Neural progenitor cell (in vitro differentiated cells): ENCODE data around the gene HOGA1. TPM values are rescaled to one million over a fixed set of nuclear protein-coding genes. Genes with fewer than 3 reads are reported as not detected.
"Not testable (repeated sequence)": the region's sequence is repeated elsewhere in the genome, so short reads cannot be mapped to it uniquely, and the experiment has no call there.

Source experiments
- DNase-seq: peaks from one replicate; pipeline ENCODE4 v3.0.0-alpha.2; 2016; ENCODE audit warnings: low spot score
- H2AFZ ChIP-seq: fragments of 200-600 bp; sonication (generic); replicated peaks from 2 replicates; pipeline ENCODE4 v1.6.1; 2016; ENCODE audit warnings: antibody characterized with exemption
- H3F3A ChIP-seq: fragments of 200-600 bp; sonication (generic); 2 replicates; pipeline ENCODE4 v1.6.1; 2016; ENCODE audit warnings: antibody characterized with exemption, low read depth
- H3K27ac ChIP-seq: fragments of 200-600 bp; sonication (generic); 2 replicates; pipeline ENCODE4 v1.5.1; 2016; ENCODE audit warnings: mild to moderate bottlenecking
- H3K27me3 ChIP-seq: fragments of 200-600 bp; sonication (generic); 2 replicates; pipeline ENCODE4 v1.6.1; 2016; ENCODE audit warnings: mild to moderate bottlenecking, moderate library complexity
- H3K36me3 ChIP-seq: fragments of 200-600 bp; sonication (generic); 2 replicates; pipeline ENCODE4 v1.5.1; 2016
- H3K4me1 ChIP-seq: fragments of 200-600 bp; sonication (generic); 2 replicates; pipeline ENCODE4 v1.6.1; 2016; ENCODE audit warnings: mixed run types
- H3K4me2 ChIP-seq: fragments of 200-600 bp; sonication (generic); 2 replicates; pipeline ENCODE4 v1.6.1; 2016
- H3K4me3 ChIP-seq: fragments of 200-600 bp; sonication (generic); 2 replicates; pipeline ENCODE4 v1.5.1; 2016
- H3K79me2 ChIP-seq: fragments of 200-600 bp; sonication (generic); 2 replicates; pipeline ENCODE4 v1.6.1; 2016; ENCODE audit warnings: low read depth
- H3K9ac ChIP-seq: fragments of 200-600 bp; sonication (generic); 2 replicates; pipeline ENCODE4 v1.6.1; 2016
- H3K9me3 ChIP-seq: fragments of 200-600 bp; sonication (generic); 2 replicates; pipeline ENCODE4 v1.5.1; 2016; ENCODE audit warnings: low read depth
- H4K20me1 ChIP-seq: fragments of 200-600 bp; sonication (generic); 2 replicates; pipeline ENCODE4 v1.6.1; 2016; ENCODE audit warnings: low read depth
- H3K27ac Mint-ChIP-seq: 3 replicates; pipeline ENCODE4 v1.8.0; 2021; ENCODE audit warnings: mixed read lengths
- H3K27me3 Mint-ChIP-seq: 2 replicates; pipeline ENCODE4 v1.8.0; 2022; ENCODE audit warnings: low read depth, mild to moderate bottlenecking, inconsistent platforms, moderate library complexity, mixed read lengths; ENCODE audit not compliant: insufficient read depth
- H3K36me3 Mint-ChIP-seq: 3 replicates; pipeline ENCODE4 v1.8.0; 2021; ENCODE audit warnings: mixed read lengths
- H3K4me1 Mint-ChIP-seq: 3 replicates; pipeline ENCODE4 v1.8.0; 2021; ENCODE audit warnings: mixed read lengths
- H3K4me3 Mint-ChIP-seq: 3 replicates; pipeline ENCODE4 v1.8.0; 2021; ENCODE audit warnings: mild to moderate bottlenecking, moderate library complexity, mixed read lengths
- H3K9me3 Mint-ChIP-seq: 3 replicates; pipeline ENCODE4 v1.8.0; 2020; ENCODE audit warnings: mixed read lengths
- CTCF ChIP-seq: fragments of 200-600 bp; sonication (generic); IDR thresholded peaks from 2 replicates; pipeline ENCODE4 v1.5.1; 2017; ENCODE audit warnings: antibody characterized with exemption, mild to moderate bottlenecking
- EZH2 ChIP-seq: fragments of 200-600 bp; sonication (generic); IDR thresholded peaks from 2 replicates; pipeline ENCODE4 v1.6.1; 2017; ENCODE audit warnings: antibody characterized with exemption, mild to moderate bottlenecking, moderate library complexity
- EZH2phosphoT487 ChIP-seq: fragments of 200-600 bp; sonication (generic); IDR thresholded peaks from 2 replicates; pipeline ENCODE4 v1.6.1; 2017; ENCODE audit warnings: antibody characterized with exemption
- total RNA-seq: library from RNA; depleted of rRNA; stranded (reverse); fragments of >200 nt; gene quantifications from 2 replicates; pipeline ENCODE4 v1.2.3, GENCODE V29; 2015; ENCODE audit warnings: low replicate concordance

The HOGA1 gene
- total RNA-seq, 1 donor from 2014 or later: 0.17 TPM

DNA sequence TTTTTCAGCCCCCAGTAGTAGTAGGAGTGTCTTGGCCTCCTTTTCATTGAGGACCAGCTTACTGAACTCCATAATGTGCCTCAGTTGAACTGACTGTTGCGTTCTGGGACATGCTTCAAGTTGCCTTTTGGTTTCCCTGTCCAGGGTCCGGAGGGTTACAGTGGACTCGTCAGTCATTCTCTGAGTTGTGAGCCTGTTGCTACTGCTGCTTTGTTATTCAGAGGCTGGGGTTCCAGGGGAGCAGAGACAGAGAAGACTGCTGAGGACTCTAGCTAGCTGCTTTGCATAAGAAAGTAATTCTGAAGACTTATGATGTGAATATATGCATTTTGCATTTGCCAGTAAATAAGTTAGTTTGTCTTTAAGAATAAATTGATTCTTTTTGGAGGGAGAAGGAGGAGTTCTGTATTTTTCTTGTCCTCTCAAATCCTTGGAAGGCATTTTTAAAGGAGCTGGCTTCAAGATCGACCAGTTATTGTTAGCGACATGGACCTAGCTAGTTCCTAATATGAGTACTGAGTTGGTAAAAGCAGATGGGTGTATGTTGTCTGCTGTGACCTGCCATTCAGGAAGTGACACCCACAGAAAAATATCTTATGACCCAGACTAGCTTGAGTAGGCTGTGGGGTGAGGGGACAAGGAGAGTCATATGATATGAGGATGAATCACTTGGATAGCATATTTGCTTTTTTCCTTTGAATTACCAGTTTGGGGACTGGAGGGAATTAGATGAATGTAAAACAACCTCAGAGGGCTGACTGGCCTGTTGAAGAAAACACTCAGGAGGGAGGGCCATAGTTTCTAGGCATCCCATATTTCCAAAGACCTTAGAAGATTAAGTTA is 64.6 kb downstream of the HOGA1 start:
- Histone ChIP-seq H3K4me3 (no peak overlapping the region), H3K27me3 (no peaks in the 10 kb centered on the region), H3K4me2 (no peak overlapping the region), H4K20me1 (peaks cover 34% of the 10 kb centered on the region), H3K36me3 (peaks cover 7% of the 10 kb centered on the region), H3K4me1 (peaks cover 10% of the 10 kb centered on the region), H3K9ac (no peak overlapping the region), H2AFZ (no peak overlapping the region), H3K27ac (no peak overlapping the region), H3K9me3 (no peaks in the 10 kb centered on the region), H3K79me2 (peaks cover 59% of the 10 kb centered on the region), H3F3A (peaks cover 8% of the 10 kb centered on the region)
- Mint-ChIP-seq H3K4me3 (no peak overlapping the region), H3K27ac (no peak overlapping the region), H3K27me3 (peaks cover 2% of the 10 kb centered on the region), H3K36me3 (peaks cover 23% of the 10 kb centered on the region), H3K9me3 (no peaks in the 10 kb centered on the region), H3K4me1 (peaks cover 8% of the 10 kb centered on the region)
- DNase-seq: no peak
- no peak for TF ChIP-seq EZH2phosphoT487
- no peak for TF ChIP-seq CTCF
- TF ChIP-seq EZH2: no peak

- H2AFZ ChIP-seq, DNase-seq, H3K27me3 ChIP-seq, H3K4me3 ChIP-seq, H3K27ac Mint-ChIP-seq, H3K4me1 ChIP-seq, H3K27ac ChIP-seq, H3K9me3 ChIP-seq, H3K9ac ChIP-seq, H3K4me3 Mint-ChIP-seq, H3K27me3 Mint-ChIP-seq, H3F3A ChIP-seq, H3K4me2 ChIP-seq, H3K4me1 Mint-ChIP-seq, H3K36me3 ChIP-seq, H3K9me3 Mint-ChIP-seq: not testable (repeated sequence)
- peaks cover 34% of the 10 kb centered on the region for H4K20me1 ChIP-seq
- peaks cover 26% of the 10 kb centered on the region for H3K36me3 Mint-ChIP-seq
- peaks cover 55% of the 10 kb centered on the region for H3K79me2 ChIP-seq
These were observed 65.2 kb downstream of the HOGA1 start for GRCh38 chr10:97649405-97649750.

DNA sequence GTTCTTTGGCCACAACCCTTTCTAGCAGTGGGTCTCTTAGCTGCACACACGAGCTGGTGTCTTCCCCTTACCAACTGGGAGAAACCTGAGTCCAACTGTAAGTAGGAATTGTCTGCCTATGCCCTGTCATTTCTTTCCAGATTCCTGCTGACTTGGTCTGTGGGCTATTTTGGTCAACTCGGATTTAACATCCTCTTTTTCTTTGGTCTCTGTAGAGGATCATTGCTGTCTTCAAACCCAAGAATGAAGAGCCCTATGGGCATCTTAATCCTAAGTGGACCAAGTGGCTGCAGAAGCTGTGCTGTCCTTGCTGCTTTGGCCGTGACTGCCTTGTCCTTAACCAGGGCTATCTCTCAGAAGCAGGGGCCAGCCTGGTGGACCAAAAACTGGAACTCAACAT is 66.5 kb downstream of the HOGA1 start:
- Mint-ChIP-seq H3K27ac (no peak overlapping the region), H3K27me3 (no peaks in the 10 kb centered on the region), H3K9me3 (no peaks in the 10 kb centered on the region), H3K4me1 (peaks cover 8% of the 10 kb centered on the region), H3K4me3 (no peak overlapping the region), H3K36me3 (peaks cover 18% of the 10 kb centered on the region)
- H3K4me1 ChIP-seq: peaks cover 10% of the 10 kb centered on the region
- H3K4me3 ChIP-seq: no peak overlapping the region
- no peak for TF ChIP-seq EZH2phosphoT487
- no peak for TF ChIP-seq EZH2
- no peak for TF ChIP-seq CTCF
- H3K9me3 ChIP-seq: no peaks in the 10 kb centered on the region
- no peak for DNase-seq
- H3K27ac ChIP-seq: no peak overlapping the region
- peaks cover 7% of the 10 kb centered on the region for H3K36me3 ChIP-seq
- H3K9ac ChIP-seq: no peak overlapping the region
- peaks cover 45% of the 10 kb centered on the region for H3K79me2 ChIP-seq
- H2AFZ ChIP-seq: no peak overlapping the region
- no peak overlapping the region for H3K4me2 ChIP-seq
- H3F3A ChIP-seq: peaks cover 8% of the 10 kb centered on the region
- H4K20me1 ChIP-seq: peaks cover 29% of the 10 kb centered on the region
- H3K27me3 ChIP-seq: no peaks in the 10 kb centered on the region

DNA sequence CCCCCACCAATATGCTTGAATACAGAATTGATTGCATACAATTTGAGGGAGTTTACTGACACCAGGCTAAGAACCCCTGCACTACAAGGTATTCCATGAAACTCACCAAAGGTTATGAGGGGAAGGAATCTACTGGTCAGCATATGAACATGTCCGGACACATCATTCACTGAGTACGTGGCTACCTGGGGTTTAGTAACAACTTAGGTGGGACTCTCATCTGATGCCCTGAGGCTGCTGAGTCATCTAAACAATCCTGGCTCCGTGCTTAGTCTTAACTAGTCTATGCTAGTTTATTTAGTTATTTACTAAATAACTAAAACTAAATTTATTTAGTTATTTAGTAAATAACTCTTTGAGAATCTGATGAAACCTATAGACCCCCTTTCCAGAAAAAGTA is 67.6 kb downstream of the HOGA1 start:
- H3K9me3 ChIP-seq: no peaks in the 10 kb centered on the region
- no peak overlapping the region for H3K9ac ChIP-seq
- no peaks in the 10 kb centered on the region for H3K27me3 ChIP-seq
- H3K36me3 ChIP-seq: peaks cover 7% of the 10 kb centered on the region
- H3K27ac ChIP-seq: no peak overlapping the region
- no peaks in the 10 kb centered on the region for H3K27me3 Mint-ChIP-seq
- DNase-seq: no peak
- peaks cover 26% of the 10 kb centered on the region for H4K20me1 ChIP-seq
- H3K4me3 Mint-ChIP-seq: no peak overlapping the region
- H2AFZ ChIP-seq: no peak overlapping the region
- no peak overlapping the region for H3K27ac Mint-ChIP-seq
- H3K36me3 Mint-ChIP-seq: peaks cover 24% of the 10 kb centered on the region
- peaks cover 10% of the 10 kb centered on the region for H3K4me1 ChIP-seq
- no peak overlapping the region for H3K4me3 ChIP-seq
- no peak for TF ChIP-seq EZH2
- no peak for TF ChIP-seq EZH2phosphoT487
- TF ChIP-seq CTCF: no peak
- H3K4me2 ChIP-seq: no peak overlapping the region
- peaks cover 35% of the 10 kb centered on the region for H3K79me2 ChIP-seq
- H3K9me3 Mint-ChIP-seq: no peaks in the 10 kb centered on the region
- H3K4me1 Mint-ChIP-seq: peaks cover 8% of the 10 kb centered on the region
- peaks cover 8% of the 10 kb centered on the region for H3F3A ChIP-seq
